Erythroblast (primary cell): ENCODE results near the gene CDHR5.

Source experiments
- DNase-seq, 2 experiments: peaks; one replicate each; lab custom pipeline; 2025; lab: John Stamatoyannopoulos, UW
- GATA1 ChIP-seq: IDR thresholded peaks from 2 replicates; pipeline ENCODE4 v1.6.1; 2011; ENCODE audit warnings: low read depth, mild to moderate bottlenecking, control low read depth, low read length, moderate library complexity
- POLR2A ChIP-seq: IDR thresholded peaks from 2 replicates; pipeline ENCODE4 v1.6.1; 2011; ENCODE audit warnings: mild to moderate bottlenecking, low read length

CDHR5 gene

DNA sequence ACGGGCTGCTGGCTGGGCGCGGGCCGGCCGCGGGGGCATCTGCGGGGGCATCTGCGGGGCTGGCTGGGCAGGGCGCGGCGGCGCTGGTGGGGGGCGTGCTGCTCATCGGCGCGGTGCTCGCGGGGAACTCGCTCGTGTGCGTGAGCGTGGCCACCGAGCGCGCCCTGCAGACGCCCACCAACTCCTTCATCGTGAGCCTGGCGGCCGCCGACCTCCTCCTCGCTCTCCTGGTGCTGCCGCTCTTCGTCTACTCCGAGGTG lies 12.5 kb upstream of the CDHR5 start:
- DNase-seq, result no peak
- no peak for TF ChIP-seq POLR2A

- no peak for DNase-seq
- no peak for TF ChIP-seq GATA1
- no peak for TF ChIP-seq POLR2A
These were observed 12.0 kb upstream of the CDHR5 start, which contains the start of gene DRD4 for GRCh38 chr11:636511-637332. TSS of gene DRD4 (plus strand) at chr11:637269. CDS start at chr11:637305, 36 bp downstream.

GRCh38 chr11:635945-636510 lies 11.3 kb upstream of the CDHR5 start:
- DNase-seq, result no peak
- TF ChIP-seq GATA1, result no peak
- no peak for TF ChIP-seq POLR2A

- no peak for TF ChIP-seq POLR2A
- TF ChIP-seq GATA1, result no peak
- DNase-seq, result no peak
These were observed 6.1 kb upstream of the CDHR5 start for GRCh38 chr11:630871-631270.

- no peak for TF ChIP-seq POLR2A
- TF ChIP-seq GATA1, result no peak
- no peak for DNase-seq
These were observed 4.5 kb upstream of the CDHR5 start for GRCh38 chr11:629237-629583.

GRCh38 chr11:628056-628455 lies 3.3 kb upstream of the CDHR5 start:
- TF ChIP-seq GATA1, result no peak
- no peak for TF ChIP-seq POLR2A
- no peak for DNase-seq

GRCh38 chr11:627308-627576 lies 2.5 kb upstream of the CDHR5 start:
- TF ChIP-seq GATA1, result no peak
- no peak for TF ChIP-seq POLR2A
- DNase-seq, result no peak

DNA sequence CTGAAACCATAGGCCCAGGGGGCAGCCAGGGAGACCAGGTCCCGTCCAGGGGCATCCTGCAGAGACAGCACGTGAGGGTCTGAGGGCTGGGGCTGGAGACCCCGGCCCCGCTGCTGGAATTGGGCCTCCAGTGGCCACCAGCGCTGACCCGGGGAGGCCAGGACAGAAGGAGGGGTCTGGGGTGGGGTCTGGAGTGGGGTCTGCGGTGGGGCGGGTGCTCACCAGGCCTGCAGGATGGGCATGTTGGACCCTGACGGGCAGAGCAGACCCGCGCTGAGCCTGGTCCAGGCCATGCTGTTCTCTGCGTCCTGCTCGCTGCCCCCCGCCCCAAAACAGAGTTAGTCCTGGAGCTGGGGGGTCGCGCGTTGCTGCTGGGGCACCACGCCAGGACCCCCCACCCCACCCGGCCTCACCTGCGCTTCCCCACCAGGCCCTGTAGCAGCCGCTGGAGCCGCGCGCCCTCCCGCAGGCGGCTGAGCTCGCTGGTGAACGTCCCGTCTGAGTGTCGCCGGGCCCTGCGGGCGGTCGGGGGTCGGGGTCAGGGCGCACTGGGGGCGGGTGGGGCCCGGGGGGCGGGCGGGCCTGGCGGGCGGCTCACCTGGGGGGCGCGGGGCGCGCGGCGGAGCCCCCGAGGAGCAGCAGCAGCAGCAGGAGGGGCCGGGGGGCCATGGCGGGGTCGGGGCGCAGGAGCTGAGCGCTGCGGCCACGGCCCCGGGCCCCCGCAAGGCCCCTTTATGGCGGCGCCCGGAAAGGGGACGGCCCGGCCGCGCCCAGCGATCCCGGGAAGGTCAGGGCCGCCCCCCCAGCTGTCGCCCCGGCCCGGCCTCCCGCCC lies 1.9 kb upstream of the CDHR5 start, which contains the start of gene SCT:
TSS of gene SCT (minus strand) at position 707 of the 833 bp plus-strand sequence. CDS start at position 669, 38 bp downstream.
- no peak for DNase-seq
- TF ChIP-seq POLR2A, result no peak
- TF ChIP-seq GATA1, result no peak

DNA sequence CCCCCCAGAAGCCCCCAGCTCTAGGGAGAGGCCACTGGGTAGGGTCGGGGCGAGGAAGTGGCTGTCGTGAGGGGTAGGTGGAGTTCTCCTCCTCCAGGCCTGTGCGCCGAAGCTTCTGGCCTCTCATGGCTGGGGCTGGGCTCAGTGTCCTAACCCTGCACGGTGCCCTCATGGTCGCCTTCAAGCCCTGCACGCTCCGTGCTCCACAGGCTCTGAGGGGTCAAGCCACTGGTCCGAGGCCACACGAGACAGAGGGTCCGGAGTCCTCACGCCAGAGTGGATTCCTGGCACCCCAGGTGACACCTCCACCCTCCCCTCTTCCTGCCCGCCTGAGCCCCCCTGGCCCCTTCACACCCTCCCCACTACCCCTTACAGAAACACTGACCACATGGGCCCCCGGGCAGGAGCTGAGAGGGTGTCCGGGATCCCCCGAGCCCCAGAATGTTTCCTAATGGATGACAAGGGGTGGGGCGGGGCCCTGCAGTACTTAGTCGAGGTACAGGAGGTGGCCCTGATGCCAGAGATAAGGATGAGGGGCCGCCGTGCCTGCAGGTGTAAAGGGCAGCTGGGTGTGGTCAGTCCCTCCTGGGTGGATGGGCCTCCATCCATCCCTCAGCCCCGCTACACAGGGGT lies 997 bp upstream of the CDHR5 start:
- TF ChIP-seq POLR2A (no peak), GATA1 (no peak)
- no peak for DNase-seq

- TF ChIP-seq POLR2A (no peak), GATA1 (no peak)
- peak; percentile 37 to 63 for DNase-seq
These were observed 603 bp downstream of the CDHR5 start for GRCh38 chr11:623999-624704.

DNA sequence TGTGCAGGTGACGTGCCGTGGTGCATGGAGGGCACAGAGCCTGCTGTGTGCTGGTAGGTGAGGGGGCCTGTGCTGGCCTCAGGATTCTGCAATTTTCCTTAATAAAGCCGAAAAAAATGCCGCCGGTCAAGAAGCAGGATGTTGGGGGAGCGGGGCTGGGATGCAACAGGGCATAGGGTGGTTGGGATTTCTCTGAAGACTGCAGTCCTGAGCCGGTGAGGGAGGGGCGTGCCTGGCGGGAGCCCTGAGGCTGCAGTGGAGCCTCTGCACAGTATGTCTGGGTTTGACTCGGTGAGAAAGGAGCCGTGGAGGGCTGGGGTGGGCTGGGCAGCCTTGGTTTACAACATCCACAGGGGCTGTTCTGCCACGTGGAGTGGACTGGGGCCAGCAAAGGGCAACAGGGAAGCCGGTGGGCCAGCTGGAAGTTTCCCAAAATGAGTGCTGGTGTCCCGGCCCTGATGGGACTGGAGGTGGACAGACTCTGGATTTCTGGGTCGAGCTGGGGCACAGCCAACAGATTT lies 1.3 kb downstream of the CDHR5 start:
- TF ChIP-seq GATA1 (no peak), POLR2A (no peak)
- DNase-seq, result no peak

- no peak for TF ChIP-seq GATA1
- no peak for TF ChIP-seq POLR2A
- no peak for DNase-seq
These were observed 2.9 kb downstream of the CDHR5 start for GRCh38 chr11:621838-622237.

- DNase-seq, result no peak
- TF ChIP-seq GATA1 (no peak), POLR2A (no peak)
These were observed 3.6 kb downstream of the CDHR5 start for GRCh38 chr11:620935-621814.

DNA sequence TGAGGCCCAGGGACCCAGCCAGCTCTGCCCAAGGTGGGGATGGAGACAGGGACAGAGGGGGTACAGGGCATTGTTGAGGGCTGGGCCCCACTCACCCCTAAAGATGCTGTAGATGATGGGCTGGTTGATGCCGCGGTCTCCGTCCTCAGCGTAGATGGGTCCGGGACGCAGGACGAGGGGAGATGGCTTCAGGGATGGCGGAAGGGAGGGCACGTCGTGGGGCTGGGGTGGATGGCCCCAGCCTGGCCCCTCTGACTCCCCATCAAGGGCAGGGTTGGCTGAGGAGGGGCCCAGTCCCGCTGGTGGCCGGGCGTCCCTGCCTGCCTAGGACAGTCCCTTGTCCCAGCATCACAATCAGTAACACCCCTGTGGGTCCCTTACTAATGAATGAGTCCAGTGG lies 4.6 kb downstream of the CDHR5 start:
- TF ChIP-seq GATA1, result no peak
- no peak for TF ChIP-seq POLR2A
- DNase-seq, result no peak
